Liver (tissue), 3 donors: ENCODE results near the gene BPTF.

Experiments
- CTCF ChIP-seq: fragments of 150-350 bp; IDR thresholded peaks from 2 replicates; pipeline ENCODE4 v1.5.1; 2017; ENCODE audit warnings: improper control_type of control experiment, low read depth, low read length; ENCODE audit not compliant: missing input control
- EGR1 ChIP-seq, 2 donors: IDR thresholded peaks; 2 replicates each; pipeline ENCODE4 v1.6.1; 2016 to 2018; ENCODE audit warnings: antibody characterized with exemption in 2 of 2, low read depth in 2 of 2
- GABPA ChIP-seq, 2 donors: IDR thresholded peaks in 1 of 2; conservative IDR thresholded peaks in 1 of 2; 2 replicates each; pipeline ENCODE4 v1.6.1; 2016; ENCODE audit warnings: antibody characterized with exemption in 2 of 2, mild to moderate bottlenecking in 1 of 2, moderate library complexity in 1 of 2
- HNF4A ChIP-seq, 2 donors: conservative IDR thresholded peaks; 2 replicates each; pipeline ENCODE4 v1.6.1; 2016; ENCODE audit warnings: antibody characterized with exemption in 2 of 2, mild to moderate bottlenecking in 2 of 2
- HNF4G ChIP-seq: IDR thresholded peaks from 2 replicates; pipeline ENCODE4 v1.6.1; 2016; ENCODE audit warnings: antibody characterized with exemption
- MAX ChIP-seq: IDR thresholded peaks from 2 replicates; pipeline ENCODE4 v1.6.1; 2016; ENCODE audit warnings: antibody characterized with exemption
- NR2F2 ChIP-seq: IDR thresholded peaks from 2 replicates; pipeline ENCODE4 v1.6.1; 2016; ENCODE audit warnings: antibody characterized with exemption
- RAD21 ChIP-seq, 2 donors: IDR thresholded peaks; 2 replicates each; pipeline ENCODE4 v1.6.1; 2016; ENCODE audit warnings: antibody characterized with exemption in 2 of 2, mild to moderate bottlenecking in 2 of 2
- REST ChIP-seq: IDR thresholded peaks from 2 replicates; pipeline ENCODE4 v1.6.1; 2016; ENCODE audit warnings: antibody characterized with exemption, mild to moderate bottlenecking
- SP1 ChIP-seq: IDR thresholded peaks from 2 replicates; pipeline ENCODE4 v1.6.1; 2018; ENCODE audit warnings: antibody characterized with exemption, mild to moderate bottlenecking
- TAF1 ChIP-seq: conservative IDR thresholded peaks from 2 replicates; pipeline ENCODE4 v1.6.1; 2016; ENCODE audit warnings: antibody characterized with exemption, mild to moderate bottlenecking
- YY1 ChIP-seq: IDR thresholded peaks from 2 replicates; pipeline ENCODE4 v1.6.1; 2016; ENCODE audit warnings: antibody characterized with exemption, mild to moderate bottlenecking
- donor health status: healthy.
- donor health status: healthy.

- peak; percentile 23 for TF ChIP-seq CTCF
- no peak for TF ChIP-seq NR2F2
- peak; percentile 22 to 28 for TF ChIP-seq RAD21 (IDR thresholded peaks at IDR 0.05)
- TF ChIP-seq REST, result no peak
- no peak for TF ChIP-seq GABPA (IDR thresholded peaks at IDR 0.05 in 1 of 2, conservative IDR thresholded peaks at IDR 0.05 in 1 of 2)
- TF ChIP-seq SP1, result no peak
- TF ChIP-seq YY1, result no peak
- TF ChIP-seq EGR1 (IDR thresholded peaks at IDR 0.05; ENCODE audit: low read depth in 2 of 2), result no peak
- TF ChIP-seq HNF4A (conservative IDR thresholded peaks at IDR 0.05), result no peak
- no peak for TF ChIP-seq TAF1
- TF ChIP-seq HNF4G, result no peak
- TF ChIP-seq MAX, result no peak
These were observed 117.5 kb downstream of the BPTF start for GRCh38 chr17:67942810-67943209.
